Limb (tissue), 2 donors: ENCODE data around the gene GRID1.

Source experiments
- DNase-seq, 2 donors: peaks; one replicate each; pipeline ENCODE4 v3.0.0-alpha.2; 2016; ENCODE audit errors: extremely low spot score in 2 of 2

Gene GRID1

GRCh38 chr10:85666102-85666501 is 700.5 kb downstream of the GRID1 start:
- DNase-seq: no peak

- no peak for DNase-seq
Measured at GRCh38 chr10:85665681-85666080, 700.9 kb downstream of the GRID1 start.

GRCh38 chr10:85665078-85665477 is 701.5 kb downstream of the GRID1 start:
- DNase-seq: no peak

GRCh38 chr10:85661123-85661522 is 705.5 kb downstream of the GRID1 start:
- DNase-seq: no peak

- no peak for DNase-seq
Measured at GRCh38 chr10:85659331-85659730, 707.3 kb downstream of the GRID1 start.

- no peak for DNase-seq
Measured at GRCh38 chr10:85658518-85658917, 708.1 kb downstream of the GRID1 start.

- DNase-seq: no peak
Measured at GRCh38 chr10:85657476-85658113, 709.0 kb downstream of the GRID1 start.

- DNase-seq: no peak
Measured at GRCh38 chr10:85655411-85655810, 711.2 kb downstream of the GRID1 start.

- no peak for DNase-seq
Measured at GRCh38 chr10:85651497-85651882, 715.1 kb downstream of the GRID1 start.

- DNase-seq: no peak
Measured at GRCh38 chr10:85650791-85651496, 715.7 kb downstream of the GRID1 start.

- DNase-seq: no peak
Measured at GRCh38 chr10:85649461-85649860, 717.1 kb downstream of the GRID1 start.

- no peak for DNase-seq
Measured at GRCh38 chr10:85648279-85648754, 718.3 kb downstream of the GRID1 start.

- no peak for DNase-seq
Measured at GRCh38 chr10:85647741-85648140, 718.9 kb downstream of the GRID1 start.

GRCh38 chr10:85645926-85646711 is 720.5 kb downstream of the GRID1 start:
- DNase-seq: peak in 1 of 2 donors; percentile 15

GRCh38 chr10:85645053-85645452 is 721.5 kb downstream of the GRID1 start:
- DNase-seq: no peak

GRCh38 chr10:85643845-85644525 is 722.6 kb downstream of the GRID1 start:
- DNase-seq: peak in 1 of 2 donors; percentile 13

GRCh38 chr10:85643171-85643844 is 723.3 kb downstream of the GRID1 start:
- peak in 1 of 2 donors; percentile 7 for DNase-seq

- DNase-seq: peak in 1 of 2 donors; percentile 14
Measured at GRCh38 chr10:85642421-85643170, 724.0 kb downstream of the GRID1 start.

GRCh38 chr10:85642082-85642420 is 724.5 kb downstream of the GRID1 start:
- peak in 1 of 2 donors; percentile 7 for DNase-seq

GRCh38 chr10:85641479-85642009 is 725.1 kb downstream of the GRID1 start:
- no peak for DNase-seq
